Measurements from ENCODE around the gene CASP12. TPM values are rescaled to one million over a fixed set of nuclear protein-coding genes. Genes with fewer than 3 reads are reported as not detected.

Gene CASP12
- polyA plus RNA-seq, 6 donors from 2014 or later, result 0.31 to 0.45 TPM; not detected in 4

GRCh38 chr11:104879514-104880190 lies 18.6 kb downstream of the CASP12 start:
- no peaks in the 10 kb centered on the region for H3K36me3 Mint-ChIP-seq
- peak overlapping the region in 4 of 6 donors; percentile 49 to 94 (median 75) for H3K27ac Mint-ChIP-seq
- H3K4me1 Mint-ChIP-seq, result peaks cover 38 to 68% (median 67%) of the 10 kb centered on the region in 3 donors
- H3K9me3 Mint-ChIP-seq, result peaks cover 0 to 2% (median 0%) of the 10 kb centered on the region in 7 donors
- no peaks in the 10 kb centered on the region for H3K27me3 Mint-ChIP-seq
- DNase-seq, result no peak
- no peak for ATAC-seq (ENCODE audit: low read depth in 2 of 2)
- peak overlapping the region in 1 of 8 donors; percentile 30 for H3K4me3 Mint-ChIP-seq

- peak; percentile 40 for DNase-seq
- Mint-ChIP-seq H3K36me3 (no peaks in the 10 kb centered on the region), H3K27ac (peak overlapping the region; percentile 85 to 95 (median 91))
These were observed 21.3 kb downstream of the CASP12 start for GRCh38 chr11:104876861-104877431.

GRCh38 chr11:104876324-104876723 lies 21.9 kb downstream of the CASP12 start:
- Mint-ChIP-seq H3K9me3 (peaks cover 0 to 2% (median 0%) of the 10 kb centered on the region in 7 donors), H3K4me3 (peak overlapping the region; percentile 55 to 83 (median 72)), H3K27me3 (no peaks in the 10 kb centered on the region), H3K4me1 (peaks cover 31 to 57% (median 57%) of the 10 kb centered on the region in 3 donors), H3K27ac (peak overlapping the region; percentile 85 to 95 (median 91)), H3K36me3 (no peaks in the 10 kb centered on the region)
- ATAC-seq (ENCODE audit: low read depth in 2 of 2), result peak; percentile 52 to 64
- no peak for DNase-seq

More at GRCh38 chr11:104876861-104877431, 21.3 kb downstream of the CASP12 start:
- Mint-ChIP-seq H3K27me3 (no peaks in the 10 kb centered on the region), H3K4me3 (peak overlapping the region; percentile 55 to 83 (median 72)), H3K9me3 (peaks cover 0 to 2% (median 0%) of the 10 kb centered on the region in 7 donors), H3K4me1 (peaks cover 32 to 61% (median 59%) of the 10 kb centered on the region in 3 donors)
- peak; percentile 85 to 87 for ATAC-seq (ENCODE audit: low read depth in 2 of 2)

GRCh38 chr11:104873252-104873651 lies 25.0 kb downstream of the CASP12 start:
- no peaks in the 10 kb centered on the region for H3K27me3 Mint-ChIP-seq
- DNase-seq, result no peak
- H3K4me3 Mint-ChIP-seq, result no peak overlapping the region
- ATAC-seq (ENCODE audit: low read depth in 2 of 2), result no peak
- H3K36me3 Mint-ChIP-seq, result no peaks in the 10 kb centered on the region
- H3K4me1 Mint-ChIP-seq, result peaks cover 31 to 44% (median 43%) of the 10 kb centered on the region in 3 donors
- peak overlapping the region in 1 of 6 donors; percentile 53 for H3K27ac Mint-ChIP-seq
- no peaks in the 10 kb centered on the region for H3K9me3 Mint-ChIP-seq

GRCh38 chr11:104872393-104872792 lies 25.9 kb downstream of the CASP12 start:
- DNase-seq, result no peak
- Mint-ChIP-seq H3K9me3 (no peaks in the 10 kb centered on the region), H3K36me3 (no peaks in the 10 kb centered on the region), H3K4me1 (peaks cover 29 to 35% (median 34%) of the 10 kb centered on the region in 3 donors), H3K27me3 (no peaks in the 10 kb centered on the region), H3K27ac (no peak overlapping the region), H3K4me3 (no peak overlapping the region)
- no peak for ATAC-seq (ENCODE audit: low read depth in 2 of 2)

GRCh38 chr11:104870910-104871309 lies 27.4 kb downstream of the CASP12 start:
- Mint-ChIP-seq H3K4me1 (peaks cover 16 to 21% (median 19%) of the 10 kb centered on the region in 3 donors), H3K27me3 (no peaks in the 10 kb centered on the region), H3K9me3 (no peaks in the 10 kb centered on the region), H3K36me3 (no peaks in the 10 kb centered on the region), H3K27ac (peak overlapping the region in 2 of 6 donors; percentile 30 to 66), H3K4me3 (no peak overlapping the region)
- DNase-seq (no peak), ATAC-seq (ENCODE audit: low read depth in 2 of 2) (no peak)

- DNase-seq (no peak), ATAC-seq (ENCODE audit: low read depth in 2 of 2) (no peak)
- Mint-ChIP-seq H3K4me3 (no peak overlapping the region), H3K27me3 (no peaks in the 10 kb centered on the region), H3K36me3 (no peaks in the 10 kb centered on the region), H3K4me1 (peaks cover 11 to 13% (median 13%) of the 10 kb centered on the region in 3 donors), H3K9me3 (peaks cover 0 to 14% (median 9%) of the 10 kb centered on the region in 7 donors), H3K27ac (no peak overlapping the region)
These were observed 31.4 kb downstream of the CASP12 start for GRCh38 chr11:104866815-104867214.

- ATAC-seq (ENCODE audit: low read depth in 2 of 2), result peak; percentile 94 to 95
- peaks cover 30 to 40% (median 33%) of the 10 kb centered on the region in 3 donors for H3K4me1 Mint-ChIP-seq
These were observed 39.1 kb downstream of the CASP12 start for GRCh38 chr11:104858882-104859775.

GRCh38 chr11:104856607-104857006 lies 41.7 kb downstream of the CASP12 start:
- Mint-ChIP-seq H3K27me3 (no peaks in the 10 kb centered on the region), H3K27ac (peak overlapping the region in 2 of 6 donors; percentile 7 to 21), H3K9me3 (no peaks in the 10 kb centered on the region), H3K36me3 (no peaks in the 10 kb centered on the region), H3K4me1 (peaks cover 30 to 49% (median 33%) of the 10 kb centered on the region in 3 donors), H3K4me3 (peak overlapping the region in 2 of 8 donors; percentile 37 to 89)
- no peak for DNase-seq
- no peak for ATAC-seq (ENCODE audit: low read depth in 2 of 2)

More at GRCh38 chr11:104858882-104859775, 39.1 kb downstream of the CASP12 start:
- H3K9me3 Mint-ChIP-seq, result peaks cover 0 to 1% (median 0%) of the 10 kb centered on the region in 7 donors
- DNase-seq, result peak; percentile 50
- H3K27me3 Mint-ChIP-seq, result no peaks in the 10 kb centered on the region
- H3K36me3 Mint-ChIP-seq, result no peaks in the 10 kb centered on the region
- H3K4me3 Mint-ChIP-seq, result peak overlapping the region; percentile 17 to 89 (median 69)
- peak overlapping the region; percentile 83 to 99 (median 94) for H3K27ac Mint-ChIP-seq

GRCh38 chr11:104855965-104856364 lies 42.3 kb downstream of the CASP12 start:
- no peak for DNase-seq
- ATAC-seq (ENCODE audit: low read depth in 2 of 2), result no peak
- Mint-ChIP-seq H3K4me1 (peaks cover 30 to 49% (median 33%) of the 10 kb centered on the region in 3 donors), H3K27me3 (no peaks in the 10 kb centered on the region), H3K4me3 (no peak overlapping the region), H3K9me3 (no peaks in the 10 kb centered on the region), H3K27ac (no peak overlapping the region), H3K36me3 (no peaks in the 10 kb centered on the region)

GRCh38 chr11:104853276-104853675 lies 45.0 kb downstream of the CASP12 start:
- Mint-ChIP-seq H3K27ac (no peak overlapping the region), H3K4me1 (peaks cover 12 to 30% (median 14%) of the 10 kb centered on the region in 3 donors), H3K36me3 (no peaks in the 10 kb centered on the region), H3K27me3 (no peaks in the 10 kb centered on the region), H3K9me3 (no peaks in the 10 kb centered on the region), H3K4me3 (no peak overlapping the region)
- DNase-seq (no peak), ATAC-seq (ENCODE audit: low read depth in 2 of 2) (no peak)

GRCh38 chr11:104852811-104853210 lies 45.4 kb downstream of the CASP12 start:
- no peak for ATAC-seq (ENCODE audit: low read depth in 2 of 2)

GRCh38 chr11:104846216-104846615 lies 52.0 kb downstream of the CASP12 start:
- Mint-ChIP-seq H3K27me3 (no peaks in the 10 kb centered on the region), H3K36me3 (no peaks in the 10 kb centered on the region), H3K4me1 (peaks cover 0 to 8% (median 8%) of the 10 kb centered on the region in 3 donors), H3K27ac (no peak overlapping the region), H3K9me3 (peaks cover 0 to 3% (median 0%) of the 10 kb centered on the region in 7 donors), H3K4me3 (no peak overlapping the region)
- no peak for ATAC-seq (ENCODE audit: low read depth in 2 of 2)
- no peak for DNase-seq

More at GRCh38 chr11:104852811-104853210, 45.4 kb downstream of the CASP12 start:
- H3K27ac Mint-ChIP-seq, result peak overlapping the region in 1 of 6 donors; percentile 24
- H3K36me3 Mint-ChIP-seq, result no peaks in the 10 kb centered on the region
- DNase-seq, result no peak
- H3K9me3 Mint-ChIP-seq, result no peaks in the 10 kb centered on the region
- peaks cover 8 to 25% (median 10%) of the 10 kb centered on the region in 3 donors for H3K4me1 Mint-ChIP-seq
- no peaks in the 10 kb centered on the region for H3K27me3 Mint-ChIP-seq
- H3K4me3 Mint-ChIP-seq, result no peak overlapping the region

All from naive B cell (primary cell).